ENCODE results near the gene RRP9.

RRP9 gene

DNA sequence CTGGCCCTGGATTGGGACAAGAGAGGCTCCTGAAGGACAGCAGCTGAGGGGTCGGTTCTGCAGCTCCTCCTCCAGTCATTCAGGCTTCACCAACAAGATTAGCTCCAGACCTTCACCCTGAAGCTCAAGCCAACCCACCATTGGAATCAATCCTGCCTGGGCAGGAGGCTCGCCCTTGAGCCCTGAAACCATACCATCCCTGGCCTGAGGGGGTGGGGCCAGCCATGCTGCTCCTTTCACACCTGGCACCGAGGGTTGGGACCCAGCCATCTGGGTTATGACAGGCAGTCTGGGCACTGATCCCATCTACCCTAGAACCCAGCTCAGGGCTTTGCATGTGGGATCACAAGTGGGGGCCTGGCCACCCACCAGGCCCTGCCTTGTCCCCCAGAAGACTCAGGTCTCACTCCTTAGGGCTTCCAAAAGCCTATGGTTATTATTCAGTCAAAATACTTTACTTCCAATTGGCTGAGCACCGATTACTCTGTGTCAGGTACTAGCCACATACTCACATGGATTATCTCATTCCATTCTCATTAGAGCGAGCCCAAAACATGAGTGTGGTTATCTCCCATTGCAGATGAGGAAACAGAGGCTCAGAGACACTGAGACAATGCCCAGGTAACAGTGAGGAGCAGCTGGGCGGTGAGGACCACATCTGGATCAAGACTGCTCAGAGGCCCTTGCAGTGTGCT is 29.0 kb upstream of the RRP9 start:
- DNase-seq, result peak; percentile 17 to 44

DNA sequence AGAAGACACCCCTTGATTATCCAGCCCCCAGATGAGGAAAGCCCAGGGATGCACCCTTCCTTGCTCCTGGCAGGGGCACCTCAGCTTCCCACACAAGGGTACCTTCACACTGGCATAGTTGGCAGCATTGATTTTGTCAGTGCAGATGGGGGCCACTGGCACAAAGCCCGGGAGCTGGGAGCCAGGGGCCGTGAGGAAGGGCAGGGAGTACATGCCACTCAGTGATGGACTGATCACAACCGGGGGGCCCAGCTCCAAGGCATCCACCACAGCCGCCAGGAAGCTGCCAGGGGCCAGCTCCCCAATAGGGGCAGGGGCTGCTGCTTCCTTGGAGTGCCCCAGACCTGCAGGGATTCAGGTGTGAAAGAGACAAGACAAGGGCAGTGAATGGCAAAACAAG is 28.1 kb upstream of the RRP9 start:
- DNase-seq, result no peak

DNA sequence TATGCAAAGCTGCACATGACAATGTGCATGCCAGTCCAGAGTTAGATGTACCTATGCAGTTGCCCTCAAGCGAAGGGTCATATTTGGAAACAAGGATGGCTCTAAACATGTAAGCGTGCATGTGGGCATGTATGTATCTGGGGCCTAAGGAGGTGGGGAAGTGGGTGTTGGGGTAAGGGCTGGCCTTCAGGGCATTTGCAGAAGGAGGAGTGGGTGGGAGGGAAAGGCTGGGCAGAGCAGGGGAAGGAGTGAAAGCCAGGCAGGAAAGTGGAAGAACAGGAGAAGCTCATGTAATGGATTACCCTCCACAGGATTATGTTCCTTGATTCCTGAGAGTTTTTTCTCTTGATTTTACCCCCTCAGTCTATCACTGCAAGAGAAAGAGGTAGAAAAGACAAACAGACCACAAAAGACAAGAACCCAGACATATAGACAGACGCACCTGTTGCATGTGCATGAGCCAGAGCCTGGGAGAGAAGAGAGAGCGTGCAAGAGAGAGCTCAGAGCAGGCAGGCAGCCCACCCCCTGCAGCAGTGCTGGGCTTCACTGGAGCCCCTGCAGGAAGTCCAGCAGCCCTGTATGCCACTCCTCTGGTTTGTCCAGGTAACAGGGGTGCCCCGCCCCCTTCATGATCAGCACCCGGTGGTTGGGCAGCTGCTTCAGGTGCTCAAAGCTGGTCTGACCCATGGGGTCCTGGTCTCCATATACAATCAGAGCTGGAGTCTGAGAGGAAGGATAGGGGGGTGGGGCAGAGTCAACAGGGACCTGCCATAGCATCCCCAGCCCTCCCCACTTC is 27.4 kb upstream of the RRP9 start:
- DNase-seq, result no peak

DNA sequence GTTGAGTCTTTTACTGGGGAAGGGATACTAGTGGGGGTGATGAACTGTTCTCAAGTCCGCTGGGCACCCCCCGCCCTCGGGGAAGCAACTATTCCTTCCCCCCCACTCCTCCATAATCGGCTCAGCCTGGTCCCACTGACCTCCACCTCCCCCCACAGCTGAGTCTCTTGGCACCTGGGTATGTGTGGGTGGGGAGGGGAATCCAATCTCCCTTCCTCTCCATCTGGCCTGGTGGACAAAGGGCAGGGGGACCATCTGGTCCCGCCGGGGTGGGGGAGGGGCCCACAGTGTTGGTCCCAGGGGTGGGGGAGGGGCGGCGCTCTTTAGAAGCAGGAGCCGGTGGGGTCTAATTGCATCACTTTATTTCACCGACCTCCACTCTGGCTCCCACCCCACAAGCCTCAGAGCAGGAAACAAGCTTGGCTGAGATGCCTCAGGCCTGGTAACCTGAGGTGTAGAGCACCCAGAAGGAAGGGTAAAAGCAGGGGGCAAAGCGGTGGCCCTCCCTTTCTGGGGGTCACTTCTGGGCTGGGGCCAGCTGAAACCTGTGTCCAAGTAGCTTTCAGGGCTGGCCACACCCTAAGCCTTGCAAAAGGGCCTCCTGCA is 26.6 kb upstream of the RRP9 start:
- DNase-seq, result peak in 1 of 2 experiments; percentile 8

DNA sequence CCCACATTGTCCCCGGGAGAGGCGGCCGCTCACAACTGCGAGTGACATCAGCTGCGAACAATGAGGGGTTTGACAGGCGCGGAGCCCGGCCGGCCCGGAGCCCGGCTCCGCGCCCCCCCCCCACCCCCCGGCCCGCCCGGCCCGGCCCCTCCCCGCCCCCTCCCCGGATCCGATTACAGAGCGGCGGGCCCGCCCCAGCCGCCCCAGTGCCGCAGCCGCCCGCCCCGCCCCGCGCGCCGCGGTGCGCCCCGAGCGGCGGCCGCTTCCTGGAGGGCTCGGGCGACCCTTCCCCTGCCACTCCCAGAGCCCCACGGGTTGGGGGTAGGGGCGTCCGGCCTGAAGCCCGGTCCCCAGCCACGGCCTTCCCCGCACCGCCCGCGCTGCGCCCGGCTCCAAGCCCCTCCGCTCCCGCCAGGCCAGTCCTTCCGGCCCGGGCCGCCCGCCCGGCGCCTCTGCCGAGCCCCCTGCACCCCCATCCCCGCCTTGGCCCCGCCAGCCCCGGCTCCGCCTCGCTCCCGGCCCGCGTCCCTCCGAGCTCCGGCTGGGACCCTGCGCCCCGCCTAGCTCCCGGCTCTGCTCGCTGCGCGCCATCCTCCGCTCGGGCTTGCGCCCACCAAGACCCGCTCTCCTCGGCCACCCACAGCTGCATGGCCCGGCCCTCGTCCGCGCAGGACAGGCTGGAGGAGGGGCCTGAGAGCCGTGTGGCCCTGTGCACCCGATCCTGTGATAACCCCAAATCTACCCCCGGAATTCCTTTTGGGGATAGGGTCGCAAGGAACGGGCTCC is 25.9 kb upstream of the RRP9 start, which contains the start of gene PCBP4:
Gene PCBP4 (minus strand): TSS at position 71 of the 786 bp plus-strand sequence. CDS start 6,214 bp downstream, outside the sequence.
- DNase-seq, result no peak

DNA sequence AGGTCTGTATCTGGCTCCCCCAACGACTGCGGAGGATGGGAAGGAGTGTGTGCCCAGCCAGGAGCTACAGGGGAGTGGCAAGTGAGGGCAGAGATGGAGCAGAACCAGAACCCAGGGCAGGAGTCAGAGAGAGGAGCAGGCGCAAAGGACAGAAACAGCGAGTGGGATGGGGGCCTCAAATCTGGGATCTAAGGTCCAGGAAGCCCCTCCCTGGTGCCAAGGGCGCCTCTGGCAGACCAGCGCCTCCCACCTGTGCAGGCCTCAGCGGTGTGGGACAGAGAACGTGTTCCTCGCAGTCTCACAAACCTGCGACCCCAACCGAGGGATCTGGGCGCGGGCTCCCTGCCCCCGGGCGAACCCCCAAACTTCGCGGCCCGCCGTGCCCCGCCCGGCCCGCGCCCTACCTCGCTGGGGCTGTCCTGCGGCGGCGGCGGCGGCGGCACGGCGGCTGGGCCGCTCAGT is 25.2 kb upstream of the RRP9 start:
- DNase-seq, result no peak

DNA sequence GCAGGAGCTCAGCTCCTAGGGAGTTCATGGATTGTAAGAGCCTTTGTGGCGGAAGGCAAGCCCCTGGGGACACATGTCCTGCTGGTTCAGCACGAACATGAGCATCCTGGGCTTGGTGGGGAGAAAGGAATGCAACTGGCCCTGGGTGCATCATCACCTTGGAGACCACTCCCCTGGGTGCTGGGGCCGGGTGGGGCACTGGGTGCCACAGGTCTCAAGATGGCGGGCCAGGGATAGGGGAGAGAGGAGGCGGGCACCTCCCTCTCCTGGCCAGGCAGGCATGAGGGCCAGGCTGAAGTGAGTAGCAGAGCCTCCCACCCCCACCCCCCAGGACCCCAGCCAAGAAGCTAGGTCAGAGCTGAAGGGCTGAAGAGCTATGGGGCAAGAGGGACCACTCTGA is 24.8 kb upstream of the RRP9 start:
- no peak for DNase-seq

DNA sequence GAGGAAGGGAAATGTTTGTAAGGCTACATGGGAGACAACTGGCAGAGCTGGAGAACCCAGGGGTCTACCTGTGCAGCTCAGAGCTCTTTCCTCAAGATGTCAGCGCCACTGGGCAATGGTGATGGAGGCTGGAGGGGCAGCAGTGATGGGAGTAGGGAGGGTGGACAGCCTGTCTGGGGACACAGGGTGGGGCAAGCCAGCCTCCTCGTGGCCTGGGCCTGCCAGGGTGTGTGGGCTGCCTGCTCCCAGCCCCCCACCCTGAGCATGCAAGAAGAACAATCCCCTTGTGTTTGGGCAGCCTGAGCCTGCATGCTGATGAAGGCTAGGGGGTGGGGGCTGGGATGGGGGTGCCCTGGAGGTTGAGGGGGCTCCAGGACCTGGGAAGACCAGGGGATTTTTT is 24.3 kb upstream of the RRP9 start:
- no peak for DNase-seq

DNA sequence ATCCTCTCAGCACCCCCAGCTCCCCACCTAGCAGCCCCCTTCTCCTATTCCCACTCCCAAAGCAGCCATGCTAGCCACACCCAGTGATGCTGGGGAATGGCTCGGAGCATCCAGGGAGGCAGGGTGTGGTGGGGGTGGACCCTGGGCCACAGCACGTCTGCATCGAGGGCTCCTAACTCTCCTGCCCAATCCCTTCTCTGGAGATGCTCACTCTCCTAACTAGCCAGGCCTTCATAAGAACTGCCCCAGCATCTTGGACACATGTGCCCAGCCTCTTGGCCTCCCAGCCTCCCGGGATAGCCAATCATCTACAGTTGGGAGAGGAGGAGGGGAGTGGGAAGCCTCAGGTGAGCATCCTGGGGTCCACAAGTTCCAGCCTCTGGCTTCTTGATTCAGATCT is 22.8 kb upstream of the RRP9 start:
- no peak for DNase-seq

DNA sequence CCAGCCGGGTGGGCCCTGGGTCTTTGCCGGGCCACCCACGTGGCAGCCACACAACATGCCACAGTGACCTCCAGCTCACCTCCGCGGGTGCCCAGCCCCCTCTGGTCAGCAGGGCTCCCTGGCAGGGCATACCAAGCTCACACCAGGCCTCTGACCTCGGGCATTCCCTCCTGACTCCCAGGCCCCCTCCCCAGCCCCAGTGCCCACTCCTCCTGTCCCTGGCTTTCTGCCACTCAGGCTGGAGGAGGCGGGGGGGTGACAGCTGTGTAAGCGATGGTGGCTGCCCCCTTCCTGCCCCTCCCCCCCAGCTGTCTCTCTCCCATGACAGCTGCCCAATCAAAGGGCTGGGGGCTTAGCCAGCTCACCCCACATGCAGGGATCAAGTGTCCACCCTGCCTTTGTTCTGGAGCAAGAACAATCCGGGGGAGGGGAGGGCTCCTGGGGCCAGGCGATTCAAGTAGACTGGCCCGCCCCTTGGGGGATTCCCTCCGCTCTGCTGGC is 22.3 kb upstream of the RRP9 start:
- DNase-seq, result no peak

DNA sequence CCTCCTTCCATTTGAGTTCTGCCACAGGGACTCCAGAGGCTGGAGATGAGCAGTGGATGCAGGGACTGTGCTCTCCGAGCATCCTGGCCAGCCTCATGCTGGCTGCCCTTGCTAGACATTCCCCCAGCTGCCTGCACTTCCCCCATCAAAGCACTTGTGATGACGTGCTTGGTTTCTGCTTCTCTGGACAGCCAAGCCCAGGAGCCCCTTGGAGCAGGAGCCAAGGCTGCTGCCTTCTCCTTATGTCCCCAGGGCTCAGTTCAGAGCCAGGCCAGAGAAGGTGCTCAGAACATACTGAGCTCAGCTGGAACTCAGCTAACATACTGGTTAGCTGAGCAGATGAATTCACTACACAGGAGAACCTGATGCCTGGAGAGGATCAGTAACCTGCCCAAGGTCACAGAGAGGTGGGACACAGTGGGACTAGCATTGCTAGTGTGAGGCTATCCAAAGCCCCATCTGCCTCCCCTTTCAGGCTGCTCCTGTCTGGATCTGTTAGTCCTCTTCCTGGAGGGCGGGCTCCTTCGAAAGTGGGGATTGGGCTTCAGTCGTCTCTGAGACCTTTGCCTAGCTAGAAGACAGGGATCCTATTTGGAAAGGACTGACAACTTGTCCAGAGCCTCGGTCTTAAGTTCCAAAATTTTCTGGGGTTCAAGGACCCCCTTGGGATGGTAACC is 21.3 kb upstream of the RRP9 start:
- DNase-seq, result no peak

DNA sequence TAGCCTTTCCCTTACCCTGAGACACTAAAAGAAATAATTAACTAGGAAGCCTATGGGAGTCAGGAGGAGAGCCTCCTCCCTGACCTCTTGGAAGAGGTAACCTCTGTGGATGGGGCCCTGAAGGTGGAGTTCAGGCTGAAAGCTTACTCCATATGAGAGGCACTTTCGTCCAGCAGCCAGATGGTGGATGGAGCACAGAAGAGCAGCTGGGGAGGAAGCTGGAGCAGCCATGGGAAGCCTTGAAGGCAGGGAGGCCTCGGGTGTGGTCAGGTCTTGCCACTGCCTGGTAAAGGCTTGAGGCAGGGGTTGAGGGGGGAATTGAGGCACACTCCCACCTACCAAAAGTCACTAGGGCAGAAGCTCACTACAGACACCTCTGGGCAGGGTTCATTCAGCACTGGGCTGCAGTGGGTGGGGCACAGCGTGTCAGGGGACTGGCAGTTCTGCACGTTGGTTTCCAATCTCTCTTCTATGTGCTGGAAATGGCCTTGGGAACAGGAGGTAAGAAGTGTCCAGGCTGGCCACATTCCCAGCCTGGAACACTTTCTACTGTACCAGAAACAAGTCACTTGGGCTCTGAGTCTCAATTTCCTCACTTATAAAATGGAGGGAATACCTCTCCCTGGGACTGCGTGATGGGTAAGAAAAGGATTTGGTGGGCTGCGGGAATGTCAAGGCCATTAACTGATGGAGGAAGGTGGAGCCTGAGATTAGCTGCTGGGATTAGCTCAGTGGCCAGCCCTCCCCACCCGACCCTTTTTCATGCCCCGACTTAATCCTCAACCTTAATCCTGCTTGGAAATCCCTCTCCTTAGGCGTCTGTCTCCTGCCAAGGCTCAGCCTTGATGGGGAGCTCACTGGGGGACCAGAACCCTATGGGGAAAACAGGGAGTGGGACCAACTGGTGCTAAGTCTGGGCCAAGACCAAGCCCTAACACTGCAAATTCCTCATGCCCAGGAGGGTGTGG is 20.2 kb upstream of the RRP9 start:
- DNase-seq, result no peak

DNA sequence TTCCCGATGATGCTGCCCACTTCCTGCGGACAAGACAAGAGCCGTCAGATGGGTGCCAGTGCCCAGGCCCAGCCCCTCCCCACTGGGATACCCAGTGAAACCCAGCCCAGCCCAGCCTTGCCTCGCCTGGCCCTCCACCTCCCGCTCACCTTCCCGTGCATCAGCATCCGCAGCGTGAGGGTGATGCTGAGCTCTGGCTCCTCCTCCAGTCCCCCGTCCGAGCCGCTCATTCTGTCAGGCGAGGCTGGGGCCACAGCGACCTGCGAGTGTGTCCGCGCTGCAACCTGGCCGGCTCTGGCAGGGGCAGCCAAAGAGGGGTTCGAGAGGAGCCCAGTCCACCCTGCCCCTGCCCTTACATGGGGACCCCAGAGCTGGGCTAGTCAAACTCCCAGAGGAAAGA is 19.3 kb upstream of the RRP9 start:
- no peak for DNase-seq

DNA sequence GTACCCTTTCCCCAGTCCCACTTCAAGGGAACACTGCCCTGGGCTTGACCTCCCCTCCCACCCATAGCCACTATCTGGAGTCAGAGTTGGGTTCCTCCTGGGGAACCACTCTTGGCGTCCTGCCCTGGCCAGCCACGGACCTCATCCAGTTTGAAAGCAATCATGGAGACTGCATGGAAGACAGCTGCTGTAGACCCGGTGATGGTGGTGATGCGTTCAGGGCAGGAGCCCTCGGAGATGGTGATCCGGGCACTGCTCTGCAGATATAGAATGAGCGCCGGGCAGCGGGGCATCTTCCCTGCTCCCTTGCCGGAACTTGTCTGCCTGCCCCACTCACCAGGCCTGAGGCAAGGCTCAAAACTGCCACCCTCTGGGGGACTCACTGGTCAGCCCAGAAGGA is 18.7 kb upstream of the RRP9 start:
- no peak for DNase-seq

DNA sequence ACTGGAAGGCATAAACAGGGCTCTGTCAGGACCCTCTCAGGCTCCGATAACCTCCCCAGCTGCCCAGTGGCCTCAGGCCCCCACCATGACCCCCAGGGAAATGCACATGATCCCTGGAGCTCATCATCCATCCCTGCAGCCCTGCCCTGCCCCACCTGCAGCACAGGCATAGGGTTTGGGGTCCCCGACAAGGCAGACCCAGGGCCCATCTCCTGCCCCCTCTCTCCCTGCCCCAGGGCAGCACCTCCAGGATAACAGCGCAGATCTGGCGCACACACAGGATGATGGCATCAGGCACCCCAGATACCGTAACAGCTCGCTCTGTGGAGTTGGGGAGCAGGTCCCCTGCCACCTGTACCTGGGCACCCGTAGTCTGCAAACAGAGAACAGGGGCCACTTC is 17.9 kb upstream of the RRP9 start:
- DNase-seq, result no peak

DNA sequence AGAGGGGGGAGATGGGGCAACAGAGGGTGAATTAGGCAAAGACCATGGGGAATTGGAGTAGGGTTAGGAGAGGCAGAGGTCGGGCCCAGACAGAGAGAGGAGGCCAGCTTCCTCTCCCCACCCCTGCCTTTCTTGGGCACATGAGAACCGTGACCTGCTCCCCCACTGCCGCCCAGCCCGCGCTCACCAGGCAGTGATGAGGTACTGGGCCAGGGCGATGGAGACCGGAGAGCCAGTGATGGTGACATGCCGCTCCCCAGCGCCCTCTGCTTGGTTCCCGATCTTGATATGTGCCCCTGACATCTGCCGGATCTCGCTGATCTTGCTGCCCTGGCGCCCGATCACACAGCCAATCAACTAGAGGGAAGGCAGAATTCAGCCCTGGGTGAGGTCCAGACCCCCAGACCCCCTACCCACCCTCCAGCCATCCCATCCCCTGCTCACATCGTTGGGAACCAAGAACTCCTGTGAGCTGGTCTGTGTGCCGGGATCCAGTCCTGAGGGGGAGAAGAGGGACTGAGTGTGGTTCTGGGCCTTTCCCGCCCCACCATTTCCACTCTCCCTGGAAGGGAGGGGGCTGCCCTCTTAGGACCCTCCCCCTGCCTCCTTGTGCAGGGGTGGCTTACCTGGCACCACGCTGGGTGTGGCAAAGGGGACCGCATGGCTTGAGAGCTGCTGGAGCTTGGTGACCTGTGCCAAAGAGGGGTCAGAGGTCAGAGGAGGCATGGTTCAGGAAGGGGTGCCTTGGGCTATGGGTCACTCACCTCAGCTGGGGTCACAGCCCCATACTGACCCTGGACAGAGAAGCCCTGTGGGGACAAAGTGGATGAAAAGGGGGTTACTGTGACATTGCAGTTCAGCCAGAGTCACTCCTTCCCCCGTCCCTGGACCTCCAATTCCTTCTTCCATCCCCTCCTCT is 17.2 kb upstream of the RRP9 start:
- DNase-seq, result no peak

DNA sequence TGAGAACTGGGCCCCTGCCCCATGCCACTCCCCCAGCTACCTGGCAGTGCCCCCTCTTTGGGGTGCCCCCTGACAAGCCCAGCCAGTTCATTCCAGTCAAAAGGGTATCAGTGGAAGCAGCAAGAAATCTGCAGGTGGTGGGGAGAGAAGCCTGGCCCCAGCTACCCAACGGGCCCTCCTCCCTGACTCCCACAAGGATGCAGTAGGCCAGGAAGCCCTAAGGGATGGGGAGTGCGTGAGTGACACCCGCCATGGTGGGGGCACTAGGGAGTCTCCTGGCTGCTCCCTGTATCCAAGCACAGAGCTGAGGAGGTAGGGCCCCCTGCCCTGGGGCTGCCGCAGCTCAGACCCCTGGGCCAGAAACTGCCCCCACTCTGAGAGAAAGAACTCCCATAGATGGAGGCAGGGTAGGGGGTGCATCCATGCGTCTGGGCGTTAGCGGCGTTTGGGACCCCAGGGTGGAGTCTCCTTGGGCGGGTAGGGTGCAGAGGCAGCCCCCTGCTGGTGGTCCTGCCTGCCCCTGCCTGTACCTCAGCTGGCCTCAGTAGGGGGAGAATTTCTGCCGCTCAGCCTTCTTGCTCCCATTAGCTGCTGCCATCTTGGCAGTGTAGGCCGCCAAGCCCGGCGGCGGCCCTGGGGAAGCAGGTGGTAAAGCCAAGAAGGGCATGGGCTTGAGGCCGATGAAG is 16.0 kb upstream of the RRP9 start:
- no peak for DNase-seq

DNA sequence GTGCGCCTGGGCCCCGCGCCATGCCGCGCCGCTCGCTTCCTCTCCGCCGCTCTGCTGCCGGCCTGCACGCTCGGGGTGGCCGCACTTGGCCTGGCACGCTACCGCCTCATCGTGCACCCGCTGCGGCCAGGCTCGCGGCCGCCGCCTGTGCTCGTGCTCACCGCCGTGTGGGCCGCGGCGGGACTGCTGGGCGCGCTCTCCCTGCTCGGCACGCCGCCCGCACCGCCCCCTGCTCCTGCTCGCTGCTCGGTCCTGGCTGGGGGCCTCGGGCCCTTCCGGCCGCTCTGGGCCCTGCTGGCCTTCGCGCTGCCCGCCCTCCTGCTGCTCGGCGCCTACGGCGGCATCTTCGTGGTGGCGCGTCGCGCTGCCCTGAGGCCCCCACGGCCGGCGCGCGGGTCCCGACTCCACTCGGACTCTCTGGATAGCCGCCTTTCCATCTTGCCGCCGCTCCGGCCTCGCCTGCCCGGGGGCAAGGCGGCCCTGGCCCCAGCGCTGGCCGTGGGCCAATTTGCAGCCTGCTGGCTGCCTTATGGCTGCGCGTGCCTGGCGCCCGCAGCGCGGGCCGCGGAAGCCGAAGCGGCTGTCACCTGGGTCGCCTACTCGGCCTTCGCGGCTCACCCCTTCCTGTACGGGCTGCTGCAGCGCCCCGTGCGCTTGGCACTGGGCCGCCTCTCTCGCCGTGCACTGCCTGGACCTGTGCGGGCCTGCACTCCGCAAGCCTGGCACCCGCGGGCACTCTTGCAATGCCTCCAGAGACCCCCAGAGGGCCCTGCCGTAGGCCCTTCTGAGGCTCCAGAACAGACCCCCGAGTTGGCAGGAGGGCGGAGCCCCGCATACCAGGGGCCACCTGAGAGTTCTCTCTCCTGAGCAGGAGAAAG is 14.4 kb upstream of the RRP9 start:
- peak; percentile 9 to 34 for DNase-seq
